GM19239 (cell line): ENCODE data around the gene SPPL2A.
"Not testable (repeated sequence)": the region's sequence is repeated elsewhere in the genome, so short reads cannot be mapped to it uniquely, and the experiment has no call there.

Source experiments
- DNase-seq: peaks from one replicate; pipeline ENCODE4 v3.0.0; 2011; ENCODE audit warnings: low spot score; ENCODE audit not compliant: insufficient read length
- FAIRE-seq: peaks from 2 replicates; lab custom pipeline; 2011; peaks lifted over from hg19 to GRCh38; lab: Jason Lieb, UNC

Gene SPPL2A, protein sequence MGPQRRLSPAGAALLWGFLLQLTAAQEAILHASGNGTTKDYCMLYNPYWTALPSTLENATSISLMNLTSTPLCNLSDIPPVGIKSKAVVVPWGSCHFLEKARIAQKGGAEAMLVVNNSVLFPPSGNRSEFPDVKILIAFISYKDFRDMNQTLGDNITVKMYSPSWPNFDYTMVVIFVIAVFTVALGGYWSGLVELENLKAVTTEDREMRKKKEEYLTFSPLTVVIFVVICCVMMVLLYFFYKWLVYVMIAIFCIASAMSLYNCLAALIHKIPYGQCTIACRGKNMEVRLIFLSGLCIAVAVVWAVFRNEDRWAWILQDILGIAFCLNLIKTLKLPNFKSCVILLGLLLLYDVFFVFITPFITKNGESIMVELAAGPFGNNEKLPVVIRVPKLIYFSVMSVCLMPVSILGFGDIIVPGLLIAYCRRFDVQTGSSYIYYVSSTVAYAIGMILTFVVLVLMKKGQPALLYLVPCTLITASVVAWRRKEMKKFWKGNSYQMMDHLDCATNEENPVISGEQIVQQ

DNA sequence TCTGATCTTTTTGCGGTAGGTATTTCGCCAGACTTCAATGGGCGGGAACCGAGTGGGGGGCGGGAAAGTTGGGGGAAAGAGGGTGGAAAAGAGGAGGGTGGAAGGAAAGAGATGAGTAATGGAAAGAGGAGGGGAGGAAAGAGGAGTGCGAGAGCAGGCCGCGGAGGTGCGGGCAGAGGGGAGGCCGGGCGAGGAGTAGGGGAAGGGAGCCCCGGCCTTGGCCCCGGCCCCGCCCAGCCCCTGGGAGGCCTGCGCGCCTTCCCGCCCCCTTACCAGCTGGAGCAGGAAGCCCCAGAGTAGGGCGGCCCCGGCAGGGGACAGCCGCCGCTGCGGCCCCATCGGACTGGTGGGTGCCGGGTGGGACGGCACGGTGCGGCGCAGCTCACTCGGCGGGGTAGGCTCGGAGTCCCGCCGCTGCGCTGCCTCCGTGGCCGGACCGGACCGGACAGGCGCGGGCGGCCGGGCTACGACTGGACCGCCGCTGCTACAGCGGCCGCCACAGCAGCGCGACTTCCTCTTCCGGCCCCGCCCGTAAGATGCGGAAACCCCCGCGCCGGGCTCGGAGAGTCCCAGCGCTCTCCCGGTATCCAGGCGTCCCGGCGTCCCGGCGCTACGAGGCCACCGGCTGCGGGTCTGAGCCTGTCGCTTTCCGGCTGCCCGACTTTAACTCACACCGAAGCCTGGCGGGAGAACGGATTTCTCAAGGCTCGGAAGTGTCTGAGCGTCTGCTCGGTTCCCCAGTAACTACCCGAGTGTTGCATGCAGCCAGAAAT, at the start of gene SPPL2A:
TSS of gene SPPL2A (minus strand) at position 512 of the 773 bp plus-strand sequence. CDS start at position 339, 173 bp downstream.
- DNase-seq (peak; percentile 83), FAIRE-seq (peak; percentile 37)

DNA sequence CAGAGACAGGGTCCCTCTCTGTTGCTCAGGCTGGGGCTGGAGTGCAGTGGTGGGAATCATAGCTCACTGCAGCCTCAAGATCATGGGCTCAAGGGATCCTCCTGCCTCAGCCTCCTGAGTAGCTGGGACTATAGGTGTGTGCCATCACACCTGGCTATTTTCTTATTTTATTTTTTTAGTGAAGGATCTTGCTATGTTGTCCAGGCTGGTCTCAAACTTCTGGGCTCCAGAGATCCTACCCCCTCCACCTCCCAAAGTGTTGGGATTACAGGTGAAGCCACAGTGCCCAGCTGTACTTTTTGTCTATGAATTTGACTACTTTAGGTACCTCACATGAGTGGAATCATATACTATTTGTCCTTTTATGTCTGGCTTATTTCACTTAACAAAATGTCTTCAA, 49.1 kb upstream of the SPPL2A start:
- FAIRE-seq (no peak), DNase-seq (no peak)

DNA sequence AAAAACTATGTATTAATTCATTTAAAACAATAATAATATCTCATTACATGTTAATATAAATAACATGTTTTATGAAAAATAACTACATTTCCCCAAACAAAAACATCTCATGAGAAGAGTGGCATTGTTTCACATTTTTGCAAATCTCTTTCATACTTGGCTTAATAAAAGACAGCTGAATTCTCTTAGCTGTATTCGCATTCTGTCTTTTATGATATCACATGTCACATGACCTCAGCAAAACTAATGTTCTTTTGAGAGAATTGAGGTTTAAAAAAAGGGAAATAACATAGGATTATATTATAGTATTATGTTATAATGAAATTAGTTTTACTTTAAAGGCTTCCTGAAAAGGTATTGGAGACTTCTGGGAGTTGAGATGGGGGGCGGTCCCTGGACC, 48.4 kb upstream of the SPPL2A start:
- DNase-seq (no peak), FAIRE-seq (no peak)

DNA sequence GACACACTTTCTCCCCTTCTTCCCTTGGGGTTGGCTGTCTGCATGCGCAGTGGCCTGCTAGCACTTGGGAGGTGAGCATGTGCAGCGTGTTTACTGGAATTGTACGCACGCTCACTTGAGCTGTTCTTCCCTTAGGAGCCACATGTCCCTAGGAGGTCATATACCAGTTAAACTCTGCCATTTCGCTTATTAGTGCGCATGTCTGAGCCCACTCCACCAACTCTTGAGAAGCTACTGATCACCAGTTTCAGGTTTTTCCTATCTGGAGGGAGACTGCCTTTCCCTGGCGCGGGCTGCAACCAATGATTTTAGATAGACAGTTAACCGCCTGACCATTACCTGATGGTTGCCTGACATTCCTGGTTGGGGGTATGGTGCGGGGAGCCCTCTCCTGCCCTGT, 47.6 kb upstream of the SPPL2A start:
- FAIRE-seq (no peak), DNase-seq (no peak)

DNA sequence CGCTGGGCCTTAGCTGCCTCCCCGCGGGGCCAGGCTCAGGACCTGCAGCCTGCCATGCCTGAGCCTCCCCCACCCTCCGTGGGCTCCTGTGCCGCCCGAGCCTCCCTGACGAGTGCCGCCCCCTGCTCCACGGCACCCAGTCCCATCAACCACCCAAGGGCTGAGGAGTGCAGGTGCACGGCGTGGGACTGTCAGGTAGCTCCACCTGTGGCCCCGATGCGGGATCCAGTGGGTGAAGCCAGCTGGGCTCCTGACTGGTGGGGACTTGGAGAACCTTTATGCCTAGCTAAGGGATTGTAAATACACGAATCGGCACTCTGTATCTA, 46.6 kb upstream of the SPPL2A start:
- FAIRE-seq, result not testable (repeated sequence)

DNA sequence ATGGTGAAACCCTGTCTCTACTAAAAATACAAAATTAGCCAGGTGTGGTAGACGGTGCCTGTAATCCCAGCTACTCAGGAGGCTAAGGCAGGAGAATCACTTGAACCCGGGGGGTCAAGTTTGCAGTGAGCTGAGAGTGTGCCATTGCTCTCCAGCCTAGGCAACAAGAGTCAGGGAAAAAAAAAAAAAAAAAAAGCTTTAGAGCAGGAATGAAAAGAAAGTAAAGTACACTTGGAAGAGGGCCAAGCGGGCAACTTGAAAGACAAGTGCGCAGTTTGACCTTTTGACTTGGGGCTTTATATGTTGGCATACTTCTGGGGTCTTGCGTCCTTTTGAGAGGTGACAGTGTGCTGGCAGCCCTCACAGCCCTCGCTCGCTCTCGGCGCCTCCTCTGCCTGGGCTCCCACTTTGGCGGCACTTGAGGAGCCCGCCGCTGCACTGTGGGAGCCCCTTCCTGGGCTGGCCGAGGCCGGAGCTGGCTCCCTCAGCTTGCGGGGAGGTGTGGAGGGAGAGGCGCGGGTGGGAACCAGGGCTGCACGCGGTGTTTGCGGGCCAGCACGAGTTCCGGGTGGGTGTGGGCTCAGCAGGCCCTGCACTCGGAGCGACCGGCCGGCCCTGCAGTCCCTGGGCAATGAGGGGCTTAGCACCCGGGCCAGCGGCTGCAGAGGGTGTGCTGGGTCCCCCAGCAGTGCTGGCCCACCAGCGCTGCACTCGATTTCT, 46.1 kb upstream of the SPPL2A start:
- not testable (repeated sequence) for FAIRE-seq, DNase-seq

More for the DNA sequence above, 46.6 kb upstream of the SPPL2A start:
- not testable (repeated sequence) for DNase-seq

DNA sequence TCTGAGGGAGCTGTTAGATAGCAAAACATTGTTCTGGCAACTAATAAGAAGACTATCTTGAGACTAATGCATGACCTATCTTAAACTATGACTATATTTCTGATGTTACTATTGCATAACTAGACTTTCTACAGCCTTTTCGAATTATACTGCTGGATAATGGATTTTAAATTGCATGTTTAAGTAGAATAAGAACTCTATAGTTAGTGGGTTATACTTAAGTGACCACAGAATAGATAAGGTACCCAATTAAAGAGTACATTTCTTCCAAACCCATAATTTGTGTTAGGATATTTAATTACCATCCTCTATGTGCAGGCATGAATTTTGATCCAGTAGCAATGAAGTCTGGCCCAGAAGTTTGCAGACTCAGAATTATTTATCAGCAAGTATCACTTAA, 44.6 kb upstream of the SPPL2A start:
- DNase-seq, result no peak
- FAIRE-seq, result no peak

DNA sequence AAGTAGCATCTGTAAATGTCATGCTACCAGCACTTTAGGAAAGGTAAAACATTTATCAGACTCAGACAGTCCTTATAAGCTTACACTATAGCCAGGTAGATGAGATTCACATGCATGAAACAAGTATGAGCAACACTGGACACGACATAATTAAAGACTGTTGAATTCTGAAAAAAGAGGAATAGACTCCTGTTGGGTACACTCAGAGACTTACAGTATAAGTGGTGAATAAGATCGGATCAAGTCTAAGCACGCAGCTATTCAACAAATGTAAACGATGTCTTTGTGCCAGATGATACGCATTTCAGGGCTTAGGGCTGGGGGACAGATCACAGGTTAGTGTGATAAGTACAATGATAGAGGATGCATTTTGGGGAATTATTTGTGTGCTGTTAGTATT, 43.2 kb upstream of the SPPL2A start:
- DNase-seq, result no peak
- no peak for FAIRE-seq

DNA sequence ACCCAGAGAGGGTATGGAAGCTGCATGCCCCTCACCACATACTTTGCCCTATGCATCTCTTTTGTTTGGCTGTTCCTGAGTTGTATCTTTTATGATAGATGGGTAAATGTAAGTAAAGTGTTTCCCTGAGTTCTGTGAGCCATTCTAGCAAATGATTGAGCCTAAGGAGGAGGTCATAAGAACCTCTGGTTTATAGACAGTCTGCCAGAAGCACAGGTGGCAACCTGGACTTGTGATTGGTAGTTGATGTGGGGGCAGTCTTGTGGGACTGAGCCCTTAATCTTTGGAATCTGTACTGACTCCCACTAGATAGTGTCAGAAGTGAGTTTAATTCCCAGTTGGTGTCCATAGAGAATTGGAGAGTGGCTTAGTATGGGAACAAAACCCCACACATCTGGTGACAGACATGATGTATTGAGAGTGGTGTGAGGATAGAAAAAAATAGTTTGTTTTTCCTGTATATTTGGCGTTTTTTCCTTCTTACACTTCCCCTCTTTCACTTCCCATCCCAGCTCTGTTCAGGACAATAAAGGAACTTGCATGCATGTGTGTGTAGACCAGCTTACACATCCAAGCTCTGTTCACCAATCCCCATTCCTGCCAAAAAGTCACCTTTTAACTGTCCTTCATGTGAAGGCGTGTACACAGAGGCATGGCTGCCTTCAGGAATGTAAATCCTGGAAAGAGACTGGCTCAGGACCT, 38.1 kb upstream of the SPPL2A start:
- DNase-seq (no peak), FAIRE-seq (no peak)

DNA sequence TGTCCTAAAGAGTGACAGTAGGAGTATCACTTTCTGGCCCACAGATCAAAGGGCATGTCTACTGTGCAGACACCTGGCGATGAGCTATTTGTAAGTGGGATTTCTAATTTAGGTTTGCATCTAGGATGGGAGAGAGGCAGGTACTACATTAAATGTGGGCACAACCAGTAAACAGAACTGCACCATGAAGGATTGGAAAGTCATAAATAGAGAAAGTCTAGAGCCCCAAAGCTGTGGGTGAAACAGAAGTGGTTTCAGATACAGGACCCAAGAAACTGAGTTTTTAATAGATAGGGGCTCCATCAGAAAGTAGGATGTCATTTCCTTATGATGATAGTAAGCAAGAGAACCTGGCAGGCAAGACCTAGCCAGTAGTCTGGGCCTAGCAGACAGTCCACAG, 35.2 kb upstream of the SPPL2A start:
- FAIRE-seq (no peak), DNase-seq (no peak)

DNA sequence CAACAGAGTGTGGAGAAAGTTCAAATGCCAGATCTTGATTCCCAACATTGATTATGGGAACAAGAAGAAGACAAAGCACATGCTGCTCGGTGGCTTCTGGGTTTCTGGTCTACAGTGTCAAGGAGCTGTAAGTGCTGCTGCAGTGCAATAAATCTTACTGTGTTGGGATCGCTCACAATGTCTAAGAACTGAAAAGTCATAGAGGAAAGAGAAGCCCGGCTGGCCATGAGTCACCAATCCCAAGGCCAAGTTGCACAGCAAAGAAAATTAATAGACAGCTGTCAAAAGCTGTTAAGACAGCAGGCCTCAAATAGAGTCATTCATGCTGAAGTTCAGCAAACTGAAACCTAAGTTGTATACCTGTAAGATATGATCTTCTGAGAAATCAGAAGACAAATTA, 33.2 kb upstream of the SPPL2A start:
- no peak for FAIRE-seq
- no peak for DNase-seq

DNA sequence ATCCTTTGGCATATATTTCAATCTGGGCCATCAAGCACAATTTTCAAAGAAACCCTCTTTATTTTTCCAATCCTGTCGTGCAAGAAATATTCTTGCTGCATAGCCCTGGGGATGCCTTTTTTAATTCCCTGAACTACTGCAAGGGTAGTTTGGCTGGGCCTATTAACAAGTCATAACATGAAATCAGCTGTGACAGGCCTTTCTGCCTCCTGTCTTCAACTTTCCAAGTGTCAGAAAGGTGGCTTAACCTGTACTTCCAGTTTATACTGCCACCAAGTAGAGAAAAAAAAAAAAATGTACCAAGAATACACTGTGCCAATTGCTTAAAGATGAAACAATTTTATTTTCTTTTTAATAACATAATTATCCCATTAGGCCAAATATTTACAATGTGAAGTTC, 32.4 kb upstream of the SPPL2A start:
- DNase-seq (no peak), FAIRE-seq (no peak)

DNA sequence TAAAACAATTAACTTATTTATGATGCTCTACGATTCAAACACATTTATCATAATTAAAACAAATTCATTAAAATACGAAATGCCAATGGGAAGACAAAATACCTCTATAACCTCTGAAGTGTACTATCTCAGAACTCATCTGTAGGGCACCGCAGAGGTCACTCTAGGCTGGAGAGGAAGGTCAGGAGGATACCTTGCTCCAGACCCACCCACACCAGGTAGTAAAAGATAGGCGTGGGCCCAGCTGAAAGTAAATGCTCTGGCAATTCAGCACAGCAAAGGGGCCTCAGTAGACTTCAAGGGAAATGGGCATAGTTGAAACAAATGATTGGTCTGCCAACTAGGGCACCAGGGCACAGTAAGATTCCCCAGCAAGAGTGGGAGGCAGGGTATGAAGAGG, 26.0 kb upstream of the SPPL2A start:
- no peak for FAIRE-seq
- no peak for DNase-seq

DNA sequence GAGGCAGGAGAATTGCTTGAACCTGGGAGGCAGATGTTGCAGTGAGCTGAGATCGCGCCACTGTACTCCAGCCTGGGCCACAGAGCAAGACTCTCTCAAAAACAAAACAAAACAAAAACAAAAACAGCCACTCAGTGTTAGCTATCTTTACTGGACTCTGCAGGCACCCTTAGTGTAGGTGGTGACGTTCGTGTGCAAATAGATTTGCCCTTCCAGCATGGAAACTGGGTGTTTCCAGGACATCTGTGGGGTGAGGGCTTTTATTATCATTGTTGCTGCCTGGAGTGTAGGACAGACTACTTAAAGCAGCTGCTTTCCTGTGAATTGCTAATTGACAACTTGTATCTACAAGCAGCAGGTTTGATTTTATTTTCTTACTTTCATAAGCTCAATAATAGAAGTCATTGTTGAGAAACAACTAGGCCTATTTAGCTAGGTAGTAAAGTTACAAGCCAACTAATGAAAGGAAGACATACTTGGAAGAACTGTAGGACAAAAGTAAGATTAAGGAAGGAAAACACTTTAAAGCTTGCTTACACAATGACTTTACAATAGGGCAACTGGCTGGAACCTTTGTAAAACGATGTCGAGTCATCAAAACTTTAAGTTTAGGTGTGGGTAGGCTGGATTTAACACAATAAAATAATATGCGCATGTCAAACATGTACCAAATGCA, 25.4 kb upstream of the SPPL2A start:
- FAIRE-seq, result no peak
- no peak for DNase-seq

DNA sequence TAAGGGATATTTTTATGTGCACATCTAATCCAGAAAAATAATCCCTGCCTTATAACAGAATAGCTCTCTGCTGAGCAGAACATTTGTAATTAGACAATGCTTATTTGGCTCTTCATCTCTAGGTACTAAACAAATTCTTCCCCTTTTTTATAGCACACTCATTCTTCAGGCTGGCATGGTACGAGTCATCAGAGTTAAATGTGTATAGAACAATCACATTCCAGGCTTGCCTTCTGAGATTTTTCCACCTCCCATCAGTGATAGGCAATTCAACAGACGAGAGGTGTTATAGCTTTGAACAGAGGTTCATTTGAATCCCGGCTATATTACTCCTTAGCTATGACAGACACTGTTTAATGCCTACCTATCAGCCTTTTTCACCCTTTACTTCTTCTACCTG, 21.4 kb upstream of the SPPL2A start:
- FAIRE-seq, result no peak
- DNase-seq, result no peak

DNA sequence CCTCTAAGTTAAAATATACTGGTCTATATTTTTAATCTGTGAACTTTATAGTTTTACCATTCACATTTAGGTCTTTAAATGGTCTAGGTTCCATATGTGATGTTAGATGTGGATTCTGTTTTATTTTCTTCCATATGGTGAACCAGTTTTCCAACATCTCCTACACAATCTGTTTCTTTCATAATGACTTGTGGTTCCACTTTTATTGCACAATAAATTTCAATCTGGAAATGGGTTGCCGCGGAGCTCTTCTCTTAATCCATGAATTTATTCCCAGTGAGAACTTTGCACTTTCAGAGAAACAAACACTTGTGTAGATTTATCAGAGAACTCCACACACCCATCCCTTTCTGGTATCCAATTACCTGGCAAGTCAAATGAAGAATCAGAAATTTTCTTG, 20.9 kb upstream of the SPPL2A start:
- FAIRE-seq, result no peak
- no peak for DNase-seq

DNA sequence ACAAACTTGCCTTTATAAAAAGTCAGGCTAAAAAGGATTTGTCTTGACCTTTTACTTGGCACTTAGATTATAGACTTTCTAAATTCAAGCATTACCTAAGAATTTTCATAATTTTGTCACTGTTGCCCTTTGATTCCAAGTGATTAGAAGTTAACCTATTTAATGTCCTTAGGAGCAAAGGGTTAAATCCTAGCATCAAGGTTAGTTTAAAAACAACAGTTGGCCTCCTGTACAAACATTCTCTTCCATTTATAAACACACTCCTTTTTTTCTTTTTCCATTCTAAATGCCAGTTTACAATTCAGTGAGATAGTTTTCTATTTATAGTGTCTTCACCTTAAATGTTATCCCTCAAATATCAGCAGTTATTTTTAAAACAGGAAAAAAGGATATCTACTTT, 18.4 kb upstream of the SPPL2A start:
- DNase-seq (no peak), FAIRE-seq (no peak)

DNA sequence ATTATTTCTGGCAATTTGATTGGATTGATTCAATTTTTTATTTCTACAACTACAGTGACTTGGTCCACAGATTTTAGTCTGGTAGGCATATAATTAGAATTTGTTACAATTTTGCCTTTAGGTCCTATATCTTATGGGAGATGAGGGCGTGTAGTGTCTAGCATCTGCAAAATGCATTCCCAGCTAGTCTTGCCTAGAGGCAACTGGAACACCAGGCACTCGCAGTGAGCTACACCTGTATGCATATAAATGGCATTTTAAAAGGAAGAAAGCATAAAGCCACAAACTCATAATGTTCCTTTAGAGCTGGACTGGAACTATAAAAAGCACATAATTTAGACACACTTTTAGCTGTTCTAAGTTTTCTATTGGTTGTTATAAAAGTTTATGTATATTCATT, 17.9 kb upstream of the SPPL2A start:
- FAIRE-seq (no peak), DNase-seq (no peak)

DNA sequence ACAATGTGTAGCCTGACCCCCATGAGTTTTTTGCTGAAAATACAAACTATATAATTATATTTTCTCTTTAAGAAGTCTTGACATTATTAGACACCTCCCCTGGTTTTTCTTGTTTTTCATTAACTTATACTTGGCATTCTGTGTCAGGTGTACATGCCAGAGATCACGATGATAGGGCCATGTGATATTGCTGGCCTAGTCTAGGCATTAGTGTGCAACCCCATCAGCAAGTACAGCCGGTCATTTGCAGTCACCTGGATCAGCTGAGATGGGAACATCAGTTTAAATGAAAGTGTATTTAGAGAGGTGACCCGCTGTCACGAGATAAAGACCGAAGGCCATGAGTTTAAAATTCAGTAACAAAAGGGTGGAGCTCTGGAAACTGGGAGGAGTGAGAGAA, 12.6 kb upstream of the SPPL2A start:
- FAIRE-seq, result no peak
- DNase-seq, result no peak

DNA sequence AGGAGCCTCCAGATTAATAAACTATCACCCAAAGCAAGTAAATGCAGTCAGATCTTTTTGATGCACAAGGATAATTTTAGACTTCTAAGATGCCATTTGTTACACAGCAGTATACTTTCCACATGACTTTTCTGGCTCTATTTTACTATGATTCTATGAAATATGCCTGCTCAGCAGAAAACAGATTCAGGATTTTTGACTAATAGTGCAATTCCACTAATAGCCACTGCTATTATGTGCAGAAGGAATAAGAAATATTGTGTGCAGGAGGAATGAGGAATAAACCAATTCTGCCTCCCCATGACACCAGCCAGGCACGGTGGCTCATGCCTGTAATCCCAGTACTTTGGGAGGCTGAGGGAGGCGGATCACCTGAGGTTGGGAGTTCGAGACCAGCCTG, 11.5 kb upstream of the SPPL2A start:
- FAIRE-seq (no peak), DNase-seq (no peak)
